OCI-LY1 (cell line): Measurements from ENCODE around the gene ABR.

Experiments used
- H2AFZ ChIP-seq: fragments of 200-600 bp; sonication (generic), shearing (Covaris generic); 2 replicates; pipeline ENCODE4 v1.6.0; 2014; ENCODE audit warnings: antibody characterized with exemption, mild to moderate bottlenecking, low read length
- H3F3A ChIP-seq: fragments of 200-600 bp; sonication (generic), shearing (Covaris generic); 2 replicates; pipeline ENCODE4 v1.6.0; 2014; ENCODE audit warnings: mild to moderate bottlenecking, antibody characterized with exemption, low read length, moderate library complexity; ENCODE audit not compliant: insufficient read depth
- H3K27ac ChIP-seq: fragments of 200-600 bp; sonication (generic); 2 replicates; pipeline ENCODE4 v1.5.1; 2014; ENCODE audit warnings: low read length, mixed run types, mild to moderate bottlenecking, low read depth; ENCODE audit not compliant: poor library complexity, severe bottlenecking
- H3K27me3 ChIP-seq: fragments of 200-600 bp; sonication (generic); 2 replicates; pipeline ENCODE4 v1.6.0; 2014; ENCODE audit warnings: antibody characterized with exemption, mild to moderate bottlenecking, low read length, moderate library complexity; ENCODE audit not compliant: insufficient read depth
- H3K36me3 ChIP-seq: fragments of 200-600 bp; sonication (generic); 2 replicates; pipeline ENCODE4 v1.6.1; 2014; ENCODE audit warnings: mild to moderate bottlenecking, antibody characterized with exemption, low read length, moderate library complexity, mixed read lengths; ENCODE audit not compliant: insufficient read depth
- H3K4me1 ChIP-seq: fragments of 200-600 bp; sonication (generic); 2 replicates; pipeline ENCODE4 v1.5.1; 2014; ENCODE audit warnings: mild to moderate bottlenecking, low read length, moderate library complexity; ENCODE audit not compliant: insufficient read depth, severe bottlenecking
- H3K4me2 ChIP-seq: fragments of 200-600 bp; sonication (generic), shearing (Covaris generic); 2 replicates; pipeline ENCODE4 v1.6.1; 2014; ENCODE audit warnings: low read length
- H3K4me3 ChIP-seq: fragments of 200-600 bp; sonication (generic); 2 replicates; pipeline ENCODE4 v1.5.1; 2014; ENCODE audit warnings: low read length, low read depth, mild to moderate bottlenecking, mixed read lengths; ENCODE audit not compliant: poor library complexity, severe bottlenecking
- H3K79me2 ChIP-seq: fragments of 200-600 bp; shearing (Covaris generic); 2 replicates; pipeline ENCODE4 v1.6.1; 2016; ENCODE audit warnings: mixed run types, low read length, mixed read lengths; ENCODE audit not compliant: insufficient read depth
- H3K9ac ChIP-seq: fragments of 200-600 bp; sonication (generic), shearing (Covaris generic); 2 replicates; pipeline ENCODE4 v1.6.1; 2014; ENCODE audit warnings: mild to moderate bottlenecking, low read length, mixed read lengths
- H3K9me2 ChIP-seq: fragments of 200-600 bp; sonication (generic), shearing (Covaris generic); 2 replicates; pipeline ENCODE4 v1.6.1; 2014; ENCODE audit warnings: low read depth, mild to moderate bottlenecking, low read length, mixed read lengths
- H3K9me3 ChIP-seq: fragments of 200-600 bp; shearing (Covaris generic); 2 replicates; pipeline ENCODE4 v1.6.1; 2014; ENCODE audit warnings: low read length, mixed read lengths
- H4K20me1 ChIP-seq: fragments of 200-600 bp; sonication (generic), shearing (Covaris generic); 2 replicates; pipeline ENCODE4 v1.6.0; 2016; ENCODE audit warnings: mild to moderate bottlenecking, low read length; ENCODE audit not compliant: insufficient read depth
- CTCF ChIP-seq: fragments of 200-600 bp; sonication (generic), shearing (Covaris generic); IDR thresholded peaks from 2 replicates; pipeline ENCODE4 v1.5.1; 2017; ENCODE audit warnings: mild to moderate bottlenecking, antibody characterized with exemption, low read length, moderate library complexity, mixed read lengths
- EZH2 ChIP-seq: fragments of 200-600 bp; sonication (generic), shearing (Covaris generic); IDR thresholded peaks from 2 replicates; pipeline ENCODE4 v1.8.0; 2017; ENCODE audit warnings: borderline replicate concordance, mixed run types, mild to moderate bottlenecking, antibody characterized with exemption, low read length, moderate library complexity, mixed read lengths

Gene ABR

GRCh38 chr17:1008008-1008761 is 171.6 kb downstream of the ABR start:
- no peaks in the 10 kb centered on the region for H4K20me1 ChIP-seq
- H3K79me2 ChIP-seq = no peaks in the 10 kb centered on the region
- no peak overlapping the region for H2AFZ ChIP-seq
- H3K9me2 ChIP-seq = no peaks in the 10 kb centered on the region
- H3K4me2 ChIP-seq = no peak overlapping the region
- H3K9ac ChIP-seq = no peak overlapping the region
- TF ChIP-seq CTCF (no peak), EZH2 (no peak)
- H3F3A ChIP-seq = no peaks in the 10 kb centered on the region
- no peak overlapping the region for H3K27ac ChIP-seq
- peaks cover 44% of the 10 kb centered on the region for H3K36me3 ChIP-seq
- H3K27me3 ChIP-seq = no peaks in the 10 kb centered on the region
- H3K9me3 ChIP-seq = no peaks in the 10 kb centered on the region
- no peak overlapping the region for H3K4me3 ChIP-seq
- no peaks in the 10 kb centered on the region for H3K4me1 ChIP-seq

DNA sequence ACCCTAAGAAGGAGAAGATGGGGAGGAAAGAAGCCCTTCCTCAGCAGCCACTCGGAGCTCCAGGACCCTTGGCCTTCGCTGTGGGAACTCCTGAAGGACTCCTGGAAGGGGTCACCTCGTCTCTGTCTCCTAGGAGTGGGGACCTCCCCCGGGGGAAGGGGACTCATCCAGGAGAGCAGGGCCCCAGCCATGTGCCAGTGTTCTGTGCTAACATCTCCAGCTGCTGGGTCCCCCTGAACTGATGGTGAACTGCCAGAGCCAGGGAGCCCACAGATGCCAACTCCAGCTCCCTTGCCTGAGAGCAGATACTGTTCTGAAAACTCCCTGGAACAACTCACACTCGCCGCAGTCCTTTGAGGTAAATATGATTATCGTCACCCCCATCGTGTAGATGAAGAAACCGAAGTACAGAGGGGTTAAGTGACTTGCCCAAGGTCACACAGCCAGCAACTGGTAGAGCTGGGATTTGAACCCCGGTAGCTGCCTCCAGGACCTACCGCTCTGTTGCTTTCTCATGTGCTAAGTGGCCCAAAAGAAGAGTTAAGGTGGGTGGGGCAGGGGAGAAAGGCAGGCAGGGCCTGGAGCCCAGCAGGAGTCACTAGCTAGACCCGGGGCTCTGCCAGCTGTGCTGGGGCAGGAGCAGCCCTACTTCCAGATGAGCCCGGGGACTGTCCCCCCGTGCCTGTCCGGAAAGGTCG is 172.3 kb downstream of the ABR start:
- Histone ChIP-seq H4K20me1 (no peaks in the 10 kb centered on the region), H3K27ac (no peak overlapping the region), H3K36me3 (peaks cover 51% of the 10 kb centered on the region), H3K4me3 (no peak overlapping the region), H3K9me3 (no peaks in the 10 kb centered on the region), H3K4me2 (no peak overlapping the region), H3K27me3 (no peaks in the 10 kb centered on the region), H3K9me2 (no peaks in the 10 kb centered on the region), H3K9ac (no peak overlapping the region), H3K4me1 (no peaks in the 10 kb centered on the region), H2AFZ (no peak overlapping the region), H3F3A (no peaks in the 10 kb centered on the region), H3K79me2 (no peaks in the 10 kb centered on the region)
- no peak for TF ChIP-seq CTCF
- TF ChIP-seq EZH2 = no peak

DNA sequence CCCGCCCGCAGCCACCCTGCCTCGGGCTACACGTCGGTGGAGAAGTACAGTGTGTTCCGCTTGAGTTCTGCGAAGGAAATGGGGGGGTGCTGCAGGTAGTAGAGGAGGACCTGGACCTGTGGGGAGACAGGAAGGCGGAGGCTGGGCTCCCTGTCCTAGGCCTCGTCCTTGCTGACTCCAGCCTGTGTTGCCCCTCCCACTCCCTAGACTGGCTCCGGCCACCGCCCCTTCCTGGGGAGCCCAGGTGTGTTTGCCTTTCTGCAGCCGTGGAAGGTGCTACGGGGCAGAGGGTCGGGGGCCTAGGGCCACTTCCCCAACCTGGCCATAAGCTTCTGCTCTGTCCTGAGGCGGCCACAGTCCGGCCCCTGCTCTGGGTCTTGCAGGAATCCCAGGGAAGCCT is 173.7 kb downstream of the ABR start:
- no peak for TF ChIP-seq CTCF
- no peak for TF ChIP-seq EZH2
- Histone ChIP-seq H3K4me3 (no peak overlapping the region), H3K27ac (no peak overlapping the region), H2AFZ (no peak overlapping the region), H4K20me1 (no peaks in the 10 kb centered on the region), H3K4me2 (no peak overlapping the region), H3K36me3 (peaks cover 61% of the 10 kb centered on the region), H3K79me2 (no peaks in the 10 kb centered on the region), H3K9ac (no peak overlapping the region), H3K4me1 (no peaks in the 10 kb centered on the region), H3F3A (no peaks in the 10 kb centered on the region), H3K9me3 (no peaks in the 10 kb centered on the region), H3K27me3 (no peaks in the 10 kb centered on the region), H3K9me2 (no peaks in the 10 kb centered on the region)
